ENCODE results near the gene FIBCD1.

FIBCD1 gene

DNA sequence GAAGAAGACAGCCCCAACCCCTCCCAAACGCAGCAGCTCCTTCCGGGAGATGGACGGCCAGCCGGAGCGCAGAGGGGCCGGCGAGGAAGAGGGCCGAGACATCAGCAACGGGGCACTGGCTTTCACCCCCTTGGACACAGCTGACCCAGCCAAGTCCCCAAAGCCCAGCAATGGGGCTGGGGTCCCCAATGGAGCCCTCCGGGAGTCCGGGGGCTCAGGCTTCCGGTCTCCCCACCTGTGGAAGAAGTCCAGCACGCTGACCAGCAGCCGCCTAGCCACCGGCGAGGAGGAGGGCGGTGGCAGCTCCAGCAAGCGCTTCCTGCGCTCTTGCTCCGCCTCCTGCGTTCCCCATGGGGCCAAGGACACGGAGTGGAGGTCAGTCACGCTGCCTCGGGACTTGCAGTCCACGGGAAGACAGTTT is 54.9 kb downstream of the FIBCD1 start:
- no peak for TF ChIP-seq CTCF (conservative IDR thresholded peaks at IDR 0.05; ENCODE audit: low read length)

GRCh38 chr9:130883479-130883878 is 55.6 kb downstream of the FIBCD1 start:
- no peak for TF ChIP-seq CTCF (conservative IDR thresholded peaks at IDR 0.05; ENCODE audit: low read length)
- no peak for DNase-seq (ENCODE audit: low read depth)
- no peak overlapping the region for H3K4me3 ChIP-seq (ENCODE audit: low read length)

More for the DNA sequence above, 54.9 kb downstream of the FIBCD1 start:
- H3K4me3 ChIP-seq (ENCODE audit: low read length): no peak overlapping the region
- DNase-seq (ENCODE audit: low read depth): no peak

- H3K4me3 ChIP-seq (ENCODE audit: low read length): no peak overlapping the region
- DNase-seq (ENCODE audit: low read depth): no peak
- no peak for TF ChIP-seq CTCF (conservative IDR thresholded peaks at IDR 0.05; ENCODE audit: low read length)
These were observed 56.3 kb downstream of the FIBCD1 start for GRCh38 chr9:130882696-130883225.

DNA sequence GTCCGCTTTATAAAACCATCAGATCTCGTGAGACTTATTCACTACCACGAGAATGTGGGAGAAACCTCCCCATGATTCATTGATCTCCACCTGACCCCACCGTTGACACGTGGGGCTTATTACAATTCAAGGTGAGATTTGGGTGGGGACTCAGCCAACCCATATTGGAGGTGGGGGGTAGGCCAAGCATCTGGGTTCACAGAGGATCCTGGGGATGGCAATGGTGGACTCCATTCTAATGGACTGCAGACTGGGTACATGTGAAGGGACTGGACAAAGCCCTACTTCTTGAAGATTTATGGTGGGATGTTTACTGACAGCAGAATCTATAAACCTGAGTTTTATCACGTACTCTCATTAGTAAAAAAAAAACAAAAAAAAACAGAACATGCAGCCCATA is 57.5 kb downstream of the FIBCD1 start:
- H3K4me3 ChIP-seq (ENCODE audit: low read length): no peak overlapping the region
- TF ChIP-seq CTCF (conservative IDR thresholded peaks at IDR 0.05; ENCODE audit: low read length): no peak
- no peak for DNase-seq (ENCODE audit: low read depth)

GRCh38 chr9:130880599-130881220 is 58.3 kb downstream of the FIBCD1 start:
- TF ChIP-seq CTCF (conservative IDR thresholded peaks at IDR 0.05; ENCODE audit: low read length): no peak
- DNase-seq (ENCODE audit: low read depth): no peak

GRCh38 chr9:130879863-130880411 is 59.1 kb downstream of the FIBCD1 start:
- no peak overlapping the region for H3K4me3 ChIP-seq (ENCODE audit: low read length)
- no peak for DNase-seq (ENCODE audit: low read depth)
- no peak for TF ChIP-seq CTCF (conservative IDR thresholded peaks at IDR 0.05; ENCODE audit: low read length)

More at GRCh38 chr9:130880599-130881220, 58.3 kb downstream of the FIBCD1 start:
- no peak overlapping the region for H3K4me3 ChIP-seq (ENCODE audit: low read length)

DNA sequence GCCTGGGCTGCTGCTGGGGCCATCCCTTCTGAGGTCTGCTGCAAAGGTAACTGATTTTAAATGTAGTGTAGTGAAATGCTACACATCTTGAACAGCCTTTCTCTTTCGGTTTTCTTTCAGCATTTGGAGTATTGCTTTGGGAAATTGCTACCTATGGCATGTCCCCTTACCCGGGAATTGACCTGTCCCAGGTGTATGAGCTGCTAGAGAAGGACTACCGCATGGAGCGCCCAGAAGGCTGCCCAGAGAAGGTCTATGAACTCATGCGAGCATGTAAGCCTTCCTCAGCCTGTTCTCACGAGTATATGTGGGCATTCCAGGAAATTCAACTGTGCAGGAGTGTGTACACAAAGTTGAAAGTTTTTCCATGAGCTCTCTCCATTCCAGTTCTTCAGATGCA is 60.8 kb downstream of the FIBCD1 start:
- TF ChIP-seq CTCF (conservative IDR thresholded peaks at IDR 0.05; ENCODE audit: low read length): no peak
- no peak overlapping the region for H3K4me3 ChIP-seq (ENCODE audit: low read length)
- no peak for DNase-seq (ENCODE audit: low read depth)
